HG03457 (cell line): ENCODE measurements around the gene LRRC59.
"Not testable (repeated sequence)": the region's sequence is repeated elsewhere in the genome, so short reads cannot be mapped to it uniquely, and the experiment has no call there.

Experiments
- ATAC-seq: cut with Tn5 transposase; IDR thresholded peaks from one replicate; pipeline ENCODE4 v1.9.1; 2021; ENCODE audit warnings: moderate number of reproducible peaks; ENCODE audit not compliant: unreplicated experiment

LRRC59 gene

GRCh38 chr17:50348522-50349242 lies 48.6 kb downstream of the LRRC59 start:
- ATAC-seq: no peak

GRCh38 chr17:50347894-50348291 lies 49.4 kb downstream of the LRRC59 start:
- no peak for ATAC-seq

GRCh38 chr17:50347117-50347893 lies 50.0 kb downstream of the LRRC59 start:
- no peak for ATAC-seq

GRCh38 chr17:50346313-50347116 lies 50.8 kb downstream of the LRRC59 start:
- ATAC-seq: peak; percentile 41

- peak; percentile 52 for ATAC-seq
Observed at GRCh38 chr17:50345432-50346312, 51.7 kb downstream of the LRRC59 start, which contains the start of gene XYLT2. Gene XYLT2, plus strand, starts transcription at chr17:50346126. Its CDS starts 15 bp downstream, at chr17:50346141.

- no peak for ATAC-seq
Observed at GRCh38 chr17:50344731-50345365, 52.5 kb downstream of the LRRC59 start.

- ATAC-seq: no peak
Observed at GRCh38 chr17:50339381-50339780, 57.9 kb downstream of the LRRC59 start.

GRCh38 chr17:50338645-50339044 lies 58.7 kb downstream of the LRRC59 start:
- no peak for ATAC-seq

GRCh38 chr17:50337956-50338355 lies 59.4 kb downstream of the LRRC59 start:
- ATAC-seq: no peak

- ATAC-seq: not testable (repeated sequence)
Observed at GRCh38 chr17:50333291-50334057, 63.8 kb downstream of the LRRC59 start.

GRCh38 chr17:50332196-50332595 lies 65.1 kb downstream of the LRRC59 start:
- ATAC-seq: no peak
